Measurements from ENCODE around the gene LBHD2.

Gene LBHD2

GRCh38 chr14:103126873-103127304, 42.9 kb downstream of the LBHD2 start:
- TF ChIP-seq CTCF (IDR thresholded peaks at IDR 0.05; ENCODE audit: insufficient read depth, low read depth, low read length, missing control alignments): no peak
- no peak overlapping the region for H3K4me3 ChIP-seq (ENCODE audit: low read depth, low read length)
- DNase-seq (ENCODE audit: low read depth): no peak

GRCh38 chr14:103127356-103127755, 43.3 kb downstream of the LBHD2 start:
- DNase-seq (ENCODE audit: low read depth): no peak
- no peak overlapping the region for H3K4me3 ChIP-seq (ENCODE audit: low read depth, low read length)
- TF ChIP-seq CTCF (IDR thresholded peaks at IDR 0.05; ENCODE audit: insufficient read depth, low read depth, low read length, missing control alignments): no peak

GRCh38 chr14:103127861-103128598, 44.0 kb downstream of the LBHD2 start:
- no peak overlapping the region for H3K4me3 ChIP-seq (ENCODE audit: low read depth, low read length)
- no peak for DNase-seq (ENCODE audit: low read depth)
- TF ChIP-seq CTCF (IDR thresholded peaks at IDR 0.05; ENCODE audit: insufficient read depth, low read depth, low read length, missing control alignments): no peak

GRCh38 chr14:103128631-103129300, 44.8 kb downstream of the LBHD2 start:
- no peak overlapping the region for H3K4me3 ChIP-seq (ENCODE audit: low read depth, low read length)
- TF ChIP-seq CTCF (IDR thresholded peaks at IDR 0.05; ENCODE audit: insufficient read depth, low read depth, low read length, missing control alignments): no peak
- no peak for DNase-seq (ENCODE audit: low read depth)

- TF ChIP-seq CTCF (IDR thresholded peaks at IDR 0.05; ENCODE audit: insufficient read depth, low read depth, low read length, missing control alignments): no peak
- no peak overlapping the region for H3K4me3 ChIP-seq (ENCODE audit: low read depth, low read length)
- DNase-seq (ENCODE audit: low read depth): no peak
Observed at GRCh38 chr14:103129301-103130016, 45.4 kb downstream of the LBHD2 start.

GRCh38 chr14:103130017-103130764, 46.2 kb downstream of the LBHD2 start:
- DNase-seq (ENCODE audit: low read depth): no peak
- TF ChIP-seq CTCF (IDR thresholded peaks at IDR 0.05; ENCODE audit: insufficient read depth, low read depth, low read length, missing control alignments): no peak
- no peak overlapping the region for H3K4me3 ChIP-seq (ENCODE audit: low read depth, low read length)

Measured in GM12865 (cell line).